HG03060 (cell line): Measurements from ENCODE around the gene KRTAP21-3.
A peak's percentile ranks its signal among the peaks of the same experiment; 100 is the strongest.
"Not testable (repeated sequence)": the region's sequence is repeated elsewhere in the genome, so short reads cannot be mapped to it uniquely, and the experiment has no call there.

Experiments
- ATAC-seq: cut with Tn5 transposase; IDR thresholded peaks from one replicate; pipeline ENCODE4 v1.9.1; 2021; ENCODE audit warnings: low read depth, moderate number of reproducible peaks; ENCODE audit not compliant: unreplicated experiment

Gene KRTAP21-3, protein sequence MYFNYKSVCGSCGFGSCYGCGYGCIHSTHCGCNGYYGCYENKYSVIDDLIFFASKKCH

DNA sequence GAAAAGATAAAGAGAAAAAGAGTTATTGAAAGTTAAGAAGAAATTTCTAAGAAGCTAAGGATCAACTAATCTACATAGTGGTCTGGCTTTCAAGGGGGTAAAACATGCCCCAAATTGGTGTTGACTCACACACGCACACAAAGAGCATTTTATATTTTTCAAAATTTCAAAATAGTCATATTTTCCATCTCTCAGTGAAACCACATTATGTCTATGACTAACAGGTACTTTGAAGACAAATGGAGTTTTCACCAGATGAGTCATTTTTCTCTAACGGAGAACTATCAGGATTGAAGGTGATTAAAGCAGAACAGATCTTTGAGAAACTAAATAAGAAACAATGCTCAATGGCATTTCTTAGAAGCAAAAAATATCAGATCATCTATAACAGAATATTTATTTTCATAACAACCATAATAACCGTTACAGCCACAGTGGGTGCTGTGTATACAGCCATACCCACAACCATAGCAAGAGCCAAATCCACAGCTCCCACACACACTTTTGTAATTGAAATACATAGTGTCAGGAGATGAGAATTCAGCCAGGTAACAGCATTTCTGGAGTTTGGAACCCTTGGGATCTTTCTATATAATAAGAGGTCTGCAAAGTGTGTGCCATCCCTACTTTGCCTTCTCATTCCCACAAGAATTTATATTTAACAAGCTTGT lies at the start of gene KRTAP21-3:
KRTAP21-3 (minus strand) TSS at position 539 of the 671 bp plus-strand sequence; CDS start at position 521, 18 bp downstream.
- peak; percentile 65 for ATAC-seq

DNA sequence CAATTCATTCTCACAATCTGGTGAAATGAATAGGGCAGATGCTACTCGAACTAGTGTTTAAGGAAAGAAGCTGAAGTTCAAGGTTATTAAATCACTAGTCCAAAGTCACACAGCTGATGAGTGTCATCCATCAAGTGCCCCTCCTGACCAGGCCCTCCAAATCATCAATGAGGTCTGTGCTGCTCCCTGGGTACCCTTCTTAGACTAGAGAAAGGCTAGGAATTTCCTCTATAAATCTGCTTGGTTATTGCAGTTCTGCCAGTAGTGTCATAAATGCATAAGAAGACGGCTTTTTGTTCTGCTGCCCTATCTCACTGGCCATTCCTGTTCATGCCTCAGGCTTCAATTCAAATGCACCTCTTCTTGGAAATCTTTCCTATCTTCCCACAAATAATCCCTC lies 42.2 kb upstream of the KRTAP21-3 start:
- ATAC-seq = no peak

DNA sequence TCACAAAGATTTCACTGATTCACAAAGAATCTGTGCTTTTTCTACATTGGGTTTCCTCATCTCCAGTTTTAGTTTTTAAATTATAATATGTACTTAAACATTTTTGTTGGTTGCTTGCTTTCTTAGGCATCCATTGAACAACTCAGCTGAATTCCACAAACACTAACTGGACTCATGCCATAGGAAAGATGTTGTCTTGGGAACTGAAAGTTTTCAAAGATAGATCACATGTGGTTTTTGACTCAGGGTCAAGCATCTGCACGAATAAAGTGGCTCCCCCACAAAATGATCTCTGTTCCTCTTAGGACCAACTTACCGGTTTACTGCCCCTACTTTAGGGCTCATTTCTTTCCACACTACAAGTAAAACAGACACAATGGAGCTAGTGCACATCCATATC lies 39.7 kb upstream of the KRTAP21-3 start:
- ATAC-seq = no peak

DNA sequence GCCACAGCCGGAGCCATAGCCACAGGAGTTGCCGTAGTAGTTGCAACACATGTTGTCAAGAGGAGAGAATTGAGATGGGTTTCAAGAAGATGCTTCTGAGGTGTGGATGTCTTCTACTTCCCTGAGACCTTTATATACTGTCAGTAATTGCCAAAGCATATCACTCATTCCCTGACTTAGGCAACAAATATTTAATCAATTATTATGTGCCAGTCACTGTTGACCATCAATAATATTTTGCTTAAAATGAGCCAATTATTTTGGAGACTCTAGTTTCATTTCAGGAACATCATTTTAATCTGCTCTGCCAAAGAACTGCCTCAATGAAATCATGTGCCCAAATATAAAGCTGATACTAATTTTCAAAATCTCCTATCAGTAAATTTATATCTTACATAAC lies 36.8 kb upstream of the KRTAP21-3 start, which contains the start of gene KRTAP21-1:
KRTAP21-1 (minus strand) TSS at position 101 of the 400 bp plus-strand sequence; CDS start at position 51, 50 bp downstream.
- ATAC-seq = not testable (repeated sequence)

DNA sequence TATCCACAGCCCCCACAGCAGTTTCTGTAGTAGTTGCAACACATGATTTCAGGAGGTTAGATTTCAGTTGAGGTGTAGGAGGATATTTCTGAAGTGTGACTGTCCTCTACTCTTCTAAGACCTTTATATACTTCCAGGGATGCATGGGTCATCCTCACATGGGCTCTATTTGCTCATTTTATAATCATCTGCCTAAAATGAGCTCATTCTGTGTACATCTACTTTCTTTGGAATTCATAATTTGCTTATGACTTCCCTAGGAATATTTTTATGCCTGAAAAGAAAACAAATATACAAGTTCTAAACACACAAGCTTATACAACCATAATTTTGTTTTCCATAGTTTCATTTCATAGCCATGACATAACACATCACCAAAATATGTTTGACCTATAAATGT lies 28.6 kb upstream of the KRTAP21-3 start, which contains the start of gene KRTAP21-2:
KRTAP21-2 (minus strand) TSS at position 101 of the 400 bp plus-strand sequence; CDS start at position 44, 57 bp downstream.
- no peak for ATAC-seq

DNA sequence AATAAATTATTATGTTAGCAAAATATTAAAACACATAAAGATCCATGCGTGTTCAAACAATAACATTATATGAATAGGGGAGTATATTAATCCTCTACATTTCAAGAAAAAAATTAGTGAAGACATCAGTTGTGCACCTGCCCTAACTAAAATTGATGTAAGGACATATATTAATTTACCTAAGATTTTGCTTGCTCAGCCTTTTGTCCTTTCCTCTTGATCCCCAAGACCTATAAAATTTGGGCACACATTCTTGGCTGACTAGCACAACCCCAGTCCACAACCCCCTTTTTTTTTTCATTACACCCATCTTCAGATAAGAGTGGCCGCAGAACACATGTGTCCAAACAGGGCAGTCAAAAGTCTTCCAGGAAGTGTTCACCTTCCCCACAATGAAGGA lies 21.9 kb upstream of the KRTAP21-3 start:
- ATAC-seq = no peak

DNA sequence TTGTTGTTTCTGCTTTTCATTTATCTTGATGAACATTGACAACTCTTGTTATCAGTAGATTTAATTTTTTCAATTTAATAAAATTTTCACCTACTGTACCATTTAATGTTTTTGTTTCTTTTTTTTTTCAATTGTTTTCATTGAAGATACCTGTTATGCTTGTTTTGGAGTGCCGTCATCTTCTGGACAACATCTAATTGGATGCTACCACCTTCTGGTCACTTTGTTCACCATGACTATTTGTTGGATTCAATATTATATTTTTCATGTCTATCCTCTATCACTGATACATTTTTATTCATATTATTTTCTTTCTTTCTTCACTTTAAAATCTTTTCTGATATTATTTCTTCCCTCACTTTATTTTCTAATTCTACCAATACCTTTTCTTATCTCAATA lies 14.4 kb upstream of the KRTAP21-3 start:
- no peak for ATAC-seq

DNA sequence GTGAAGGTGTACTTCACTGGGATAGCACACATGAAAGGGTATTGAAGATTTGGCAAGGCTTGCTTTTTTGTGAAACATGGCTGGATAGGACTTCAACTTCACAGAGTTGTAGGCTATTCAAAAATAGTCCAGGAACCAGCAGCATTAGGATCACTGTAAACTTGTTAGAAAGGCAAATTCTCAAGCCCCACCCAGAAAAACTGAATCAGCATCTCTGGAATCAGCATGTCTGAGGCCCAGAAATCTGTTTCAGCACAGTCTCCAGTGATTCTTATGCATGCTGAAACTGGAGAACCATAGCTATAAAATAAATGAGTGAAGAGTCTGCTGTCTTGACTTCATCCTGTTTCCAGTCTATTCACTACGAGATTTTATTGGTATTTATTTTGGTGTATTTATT lies 8.1 kb upstream of the KRTAP21-3 start:
- no peak for ATAC-seq

DNA sequence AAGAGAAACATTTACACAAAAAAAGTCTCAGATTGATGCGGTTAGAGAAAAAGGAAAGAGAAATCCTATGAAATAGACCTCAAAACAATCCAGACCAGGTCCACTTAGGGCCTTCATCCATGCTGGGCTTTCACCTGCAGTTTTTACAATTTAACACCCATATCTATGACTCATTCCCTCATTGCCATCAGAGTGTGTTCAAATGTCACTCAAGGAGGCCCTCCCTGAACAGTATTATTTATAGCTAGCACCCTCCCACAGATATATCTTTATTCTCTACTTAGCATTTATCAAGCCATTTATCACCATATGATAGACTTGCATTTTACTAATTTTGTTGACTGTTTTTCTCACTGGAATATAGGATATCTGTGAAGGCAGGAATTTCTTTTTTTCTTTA lies 824 bp upstream of the KRTAP21-3 start:
- no peak for ATAC-seq

DNA sequence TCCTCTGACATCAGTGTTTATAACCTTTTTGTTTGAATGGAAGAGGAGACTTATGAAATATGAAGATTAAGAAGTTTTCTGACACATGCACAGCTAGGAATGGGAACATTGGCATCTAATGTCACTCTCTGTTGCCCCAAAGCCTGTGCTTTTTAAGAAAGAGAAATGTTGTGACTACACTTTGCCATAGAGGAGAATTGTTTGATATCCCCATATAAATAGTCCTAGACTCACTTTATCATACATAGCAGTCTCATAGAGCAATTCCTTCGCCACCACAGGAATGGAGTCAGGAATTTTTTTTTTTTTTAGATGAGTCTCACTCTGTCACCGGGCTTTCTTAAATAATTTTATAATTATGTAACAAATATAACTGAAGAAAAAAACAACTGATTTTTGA lies 1.5 kb downstream of the KRTAP21-3 start:
- no peak for ATAC-seq

DNA sequence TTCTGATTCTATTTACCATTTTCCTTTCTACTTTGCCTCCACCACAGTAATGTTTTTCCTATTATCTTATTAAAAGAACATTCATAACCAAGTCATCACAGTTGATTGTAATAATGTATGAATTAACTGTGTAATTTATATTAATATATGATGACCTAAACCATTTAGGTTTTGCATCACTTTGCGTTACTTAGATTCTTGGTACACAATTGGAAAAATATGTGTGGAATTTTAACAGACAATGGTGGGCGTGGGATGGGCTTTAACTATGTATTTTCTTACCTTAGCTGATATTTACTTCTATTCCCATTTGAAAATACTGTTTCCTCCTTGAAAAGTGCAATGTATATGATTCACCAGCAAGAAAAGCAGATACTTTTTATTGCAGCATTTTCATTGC lies 3.6 kb downstream of the KRTAP21-3 start:
- ATAC-seq = no peak

DNA sequence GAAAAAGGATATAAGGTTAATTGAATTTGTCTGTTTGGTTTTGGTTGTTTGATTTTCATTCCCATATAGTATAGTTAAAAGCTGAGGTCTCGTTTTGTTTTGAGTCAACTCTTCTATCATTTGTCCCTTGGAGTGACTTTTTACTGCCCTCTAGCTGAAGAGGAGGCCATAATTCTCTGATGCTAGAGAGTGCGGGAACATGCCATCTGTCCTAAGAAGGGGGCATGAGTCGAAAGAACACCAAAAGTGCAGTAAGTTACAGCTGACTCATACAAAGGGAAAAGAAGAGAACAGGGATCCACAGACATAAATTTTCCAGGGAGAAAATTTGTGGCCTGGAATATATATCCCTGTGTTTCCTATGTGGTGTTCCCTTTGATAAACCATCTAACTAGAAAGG lies 4.1 kb downstream of the KRTAP21-3 start:
- ATAC-seq = no peak

DNA sequence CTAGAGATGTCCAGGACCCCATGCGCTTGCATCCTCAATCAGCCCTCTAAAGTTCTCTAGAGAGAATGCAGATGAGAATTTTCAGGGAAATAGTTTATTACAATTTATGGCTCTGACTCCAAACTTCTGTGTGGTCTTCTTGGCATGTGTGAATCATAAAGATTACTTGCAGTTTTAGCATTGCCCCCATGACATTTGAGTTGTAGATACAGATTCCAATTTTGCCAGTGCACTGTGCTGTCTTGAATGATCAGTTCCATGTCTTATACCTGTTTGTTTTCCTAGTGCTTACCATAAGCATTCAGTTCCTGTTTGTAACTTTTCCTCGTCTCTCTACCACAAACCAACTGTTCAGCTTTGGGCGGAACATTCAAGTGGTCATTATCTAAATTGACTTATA lies 4.8 kb downstream of the KRTAP21-3 start:
- ATAC-seq = no peak

DNA sequence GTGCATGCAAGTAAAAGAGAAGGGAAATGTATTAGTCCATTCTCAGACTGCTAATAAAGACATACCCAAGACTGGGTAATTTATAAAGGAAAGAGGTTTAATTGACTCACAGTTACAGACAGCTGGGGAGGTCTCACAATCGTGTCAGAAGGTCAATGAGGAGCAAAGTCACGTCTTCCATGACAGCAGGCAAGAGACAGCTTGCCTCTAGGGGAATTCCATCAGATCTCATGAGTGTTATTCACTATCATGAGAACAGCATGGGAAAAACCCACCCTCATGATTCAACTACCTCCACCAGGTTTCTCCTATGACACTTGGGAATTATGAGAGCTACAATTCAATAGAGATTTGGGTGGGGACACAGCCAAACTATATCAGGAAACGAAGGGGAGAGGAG lies 8.1 kb downstream of the KRTAP21-3 start:
- ATAC-seq = no peak

DNA sequence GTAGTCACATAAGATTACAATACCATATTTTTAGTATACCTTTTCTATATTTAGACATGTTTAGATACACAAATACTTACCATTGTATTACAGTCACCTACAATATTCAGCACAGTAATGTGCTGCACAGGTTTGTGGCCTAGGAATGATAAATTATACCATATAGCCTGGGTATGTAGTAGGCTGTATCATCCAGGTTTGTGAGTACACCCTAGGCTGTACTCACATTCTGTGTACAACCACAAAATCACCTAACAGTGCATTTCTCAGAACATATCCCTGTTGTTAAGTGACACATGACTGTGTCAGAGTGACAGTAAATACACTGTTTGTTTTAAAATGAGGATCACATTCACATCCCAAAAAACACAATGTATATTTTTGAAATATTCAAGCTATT lies 11.2 kb downstream of the KRTAP21-3 start:
- ATAC-seq = no peak

DNA sequence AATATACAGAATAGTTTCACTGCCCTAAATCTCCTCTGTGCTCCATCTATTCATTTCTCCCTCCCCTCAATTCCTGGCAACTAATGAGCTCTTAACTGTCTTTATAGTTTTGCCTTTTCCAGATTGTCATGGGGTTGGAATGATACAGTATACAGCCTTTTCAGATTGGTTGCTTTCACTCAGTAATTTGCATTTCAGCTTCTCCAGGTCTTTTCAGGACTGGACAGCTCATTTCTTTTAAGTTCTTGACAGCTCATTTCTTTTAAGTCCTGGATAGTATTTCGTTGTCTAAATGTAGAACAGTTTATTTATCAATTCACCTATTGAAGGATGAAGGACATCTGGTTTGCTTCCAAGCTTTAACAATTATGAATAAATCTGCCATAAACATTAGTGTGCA lies 22.6 kb downstream of the KRTAP21-3 start:
- no peak for ATAC-seq

DNA sequence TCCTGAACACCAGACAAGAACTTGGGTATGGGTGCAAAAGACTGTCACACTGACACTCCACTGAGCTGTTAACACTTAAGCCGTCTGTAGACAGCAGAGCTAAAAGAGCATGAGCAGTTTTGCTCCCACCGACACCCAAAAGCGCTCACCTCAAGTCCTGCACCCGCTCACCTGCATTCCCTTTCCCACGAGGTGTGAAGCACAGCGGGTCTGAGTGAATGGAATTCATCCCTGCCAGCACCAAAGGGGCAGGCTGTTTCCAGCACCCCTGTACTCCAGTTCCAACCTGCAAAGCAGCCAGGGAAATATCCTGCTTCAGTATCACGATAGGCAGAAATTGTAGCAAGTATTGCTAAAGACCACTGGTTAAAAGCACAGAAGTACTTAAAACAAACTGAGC lies 28.8 kb downstream of the KRTAP21-3 start:
- no peak for ATAC-seq

DNA sequence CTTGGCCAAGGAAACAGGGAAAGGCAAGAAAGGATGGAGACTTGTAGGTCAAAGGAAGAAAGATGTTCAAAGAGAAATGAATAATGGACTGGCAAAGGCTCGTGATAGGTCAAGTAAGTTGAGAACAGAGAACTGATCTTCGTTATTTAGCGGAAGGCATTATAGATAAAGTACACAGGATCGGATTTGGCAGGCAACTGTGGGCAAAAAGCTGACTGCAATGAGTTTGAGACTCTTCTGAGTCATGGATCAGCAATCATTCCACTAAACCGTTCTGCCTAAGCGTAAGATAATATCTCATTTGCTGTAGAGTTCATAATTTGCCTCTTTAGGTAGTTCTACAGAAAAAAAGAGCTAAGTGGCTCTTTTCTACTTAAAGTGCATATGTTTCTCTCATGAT lies 34.1 kb downstream of the KRTAP21-3 start:
- ATAC-seq = no peak

DNA sequence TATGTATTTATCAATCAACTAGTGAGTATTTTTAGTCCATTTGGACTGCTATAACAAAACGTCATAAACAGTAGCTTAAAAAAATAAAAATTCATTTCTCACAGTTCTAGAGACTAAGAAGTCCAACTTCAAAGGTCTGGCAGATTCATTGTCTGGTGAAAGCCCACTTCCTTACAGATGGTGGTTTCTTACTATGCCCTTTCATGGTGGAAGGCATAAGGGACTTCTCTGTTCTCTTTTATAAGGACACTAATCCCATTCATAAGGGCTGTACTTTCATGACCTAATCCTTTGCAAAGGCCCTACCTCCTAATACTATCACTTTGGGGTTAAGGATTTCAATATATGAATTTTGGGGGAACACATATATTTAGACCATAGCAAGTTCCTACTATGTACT lies 38.0 kb downstream of the KRTAP21-3 start:
- ATAC-seq = no peak

DNA sequence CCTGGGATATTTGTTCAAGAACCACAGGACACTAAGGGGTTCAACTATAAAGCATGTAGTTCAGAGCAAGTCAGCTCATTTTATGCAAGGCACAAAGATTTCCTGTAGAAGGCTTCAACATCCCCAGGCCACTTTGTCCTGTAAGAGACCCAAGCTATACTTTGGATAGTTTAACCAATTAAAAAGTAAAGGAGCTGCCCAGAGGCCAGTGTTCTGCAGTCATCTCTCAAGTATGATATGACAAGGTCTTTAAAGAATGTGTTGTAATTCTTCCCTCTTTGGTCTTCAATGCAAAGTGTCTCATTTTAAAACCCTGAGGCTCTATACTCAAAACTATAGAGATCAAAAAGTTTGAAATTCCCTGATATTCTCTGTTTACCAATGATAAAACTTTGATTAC lies 41.8 kb downstream of the KRTAP21-3 start:
- no peak for ATAC-seq

DNA sequence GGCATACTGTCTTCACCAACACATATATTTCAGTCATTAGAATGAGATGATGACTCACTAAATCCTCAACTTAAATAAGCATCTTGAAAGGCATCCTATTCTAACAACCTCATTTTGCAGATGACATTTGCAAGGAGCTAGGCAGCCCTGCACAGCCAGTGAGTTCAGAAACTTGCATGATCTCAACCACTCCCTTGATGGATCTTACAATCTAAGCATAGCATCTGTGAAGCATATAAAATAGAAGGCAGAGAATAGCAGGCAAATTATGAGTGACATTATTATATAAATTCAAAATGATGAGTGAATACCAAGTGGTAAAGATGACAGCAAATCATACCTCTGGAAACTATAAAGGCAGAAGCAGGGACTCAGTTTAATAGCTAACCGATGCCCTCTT lies 44.3 kb downstream of the KRTAP21-3 start:
- no peak for ATAC-seq

DNA sequence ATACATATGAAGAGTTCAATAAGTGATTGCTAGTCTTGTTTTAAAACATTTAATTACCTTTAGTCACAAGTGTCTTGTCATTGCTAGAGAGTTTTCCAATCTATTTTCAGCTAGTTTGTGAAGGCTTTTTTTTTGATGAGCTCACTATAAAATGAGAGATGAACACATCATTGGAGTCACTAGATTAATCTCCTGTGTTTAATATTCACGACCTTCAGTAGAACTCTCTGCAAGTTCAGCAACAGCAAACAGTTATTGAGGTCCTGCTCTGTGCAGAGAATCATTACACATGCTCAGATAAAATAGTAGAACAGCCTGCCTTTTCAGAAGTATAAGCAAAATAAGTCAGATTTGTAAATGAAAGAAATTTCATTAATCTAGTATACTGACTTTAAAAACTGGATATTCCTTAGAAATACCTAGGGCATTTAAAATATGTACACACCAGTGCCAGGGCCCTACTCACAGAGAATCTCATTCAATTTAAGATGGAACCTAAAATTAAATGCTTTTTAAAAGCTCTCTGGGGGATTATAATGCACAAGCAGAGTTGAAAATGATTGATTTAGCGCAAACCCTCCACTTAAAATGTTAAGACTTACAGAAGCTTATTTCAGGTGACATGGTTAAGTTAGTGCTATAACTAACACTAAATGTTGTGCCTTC lies 45.5 kb downstream of the KRTAP21-3 start:
- ATAC-seq = no peak
